Measurements from ENCODE around the gene UAP1L1. TPM values are rescaled to one million over a fixed set of nuclear protein-coding genes. Genes with fewer than 3 reads are reported as not detected.

Gene UAP1L1
- total RNA-seq, 1 donor from 2014 or later: 2.9 TPM

DNA sequence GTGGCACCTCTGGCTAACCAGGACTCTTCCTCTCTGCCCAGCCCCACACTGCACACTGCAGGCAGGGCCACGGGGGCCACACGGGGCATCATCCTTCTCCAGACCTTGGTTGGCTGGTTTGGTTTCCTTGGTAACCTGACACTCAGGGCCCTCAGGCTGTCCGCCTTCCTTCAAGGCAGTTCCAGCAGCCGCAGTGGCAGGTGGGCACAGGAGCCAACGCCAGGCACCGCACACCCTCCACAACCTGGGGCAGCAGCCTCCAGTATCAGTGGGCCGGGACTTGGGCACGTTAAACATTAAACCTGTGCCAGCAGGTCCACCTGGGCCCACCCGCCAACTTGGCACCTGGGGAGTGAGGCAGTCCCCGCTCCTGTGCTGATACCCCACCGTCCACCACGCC, 33.3 kb upstream of the UAP1L1 start:
- DNase-seq (ENCODE audit: low read depth, low spot score): no peak
- peaks cover 4% of the 10 kb centered on the region for H3K4me1 Mint-ChIP-seq
- H3K27ac Mint-ChIP-seq (ENCODE audit: unreplicated experiment): no peak overlapping the region
- H3K4me3 Mint-ChIP-seq: no peak overlapping the region
- peaks cover 33% of the 10 kb centered on the region for H3K27me3 Mint-ChIP-seq (ENCODE audit: low read depth)
- H3K9me3 Mint-ChIP-seq: no peaks in the 10 kb centered on the region
- H3K36me3 Mint-ChIP-seq (ENCODE audit: low read depth): no peaks in the 10 kb centered on the region
- TF ChIP-seq, protein P1, sequence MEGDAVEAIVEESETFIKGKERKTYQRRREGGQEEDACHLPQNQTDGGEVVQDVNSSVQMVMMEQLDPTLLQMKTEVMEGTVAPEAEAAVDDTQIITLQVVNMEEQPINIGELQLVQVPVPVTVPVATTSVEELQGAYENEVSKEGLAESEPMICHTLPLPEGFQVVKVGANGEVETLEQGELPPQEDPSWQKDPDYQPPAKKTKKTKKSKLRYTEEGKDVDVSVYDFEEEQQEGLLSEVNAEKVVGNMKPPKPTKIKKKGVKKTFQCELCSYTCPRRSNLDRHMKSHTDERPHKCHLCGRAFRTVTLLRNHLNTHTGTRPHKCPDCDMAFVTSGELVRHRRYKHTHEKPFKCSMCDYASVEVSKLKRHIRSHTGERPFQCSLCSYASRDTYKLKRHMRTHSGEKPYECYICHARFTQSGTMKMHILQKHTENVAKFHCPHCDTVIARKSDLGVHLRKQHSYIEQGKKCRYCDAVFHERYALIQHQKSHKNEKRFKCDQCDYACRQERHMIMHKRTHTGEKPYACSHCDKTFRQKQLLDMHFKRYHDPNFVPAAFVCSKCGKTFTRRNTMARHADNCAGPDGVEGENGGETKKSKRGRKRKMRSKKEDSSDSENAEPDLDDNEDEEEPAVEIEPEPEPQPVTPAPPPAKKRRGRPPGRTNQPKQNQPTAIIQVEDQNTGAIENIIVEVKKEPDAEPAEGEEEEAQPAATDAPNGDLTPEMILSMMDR (conservative IDR thresholded peaks at IDR 0.05): no peak

GRCh38 chr9:137044502-137045177, 32.7 kb upstream of the UAP1L1 start:
- Mint-ChIP-seq H3K36me3 (ENCODE audit: low read depth) (no peaks in the 10 kb centered on the region), H3K4me3 (peak overlapping the region; percentile 70), H3K4me1 (peaks cover 4% of the 10 kb centered on the region), H3K27ac (ENCODE audit: unreplicated experiment) (no peak overlapping the region), H3K9me3 (no peaks in the 10 kb centered on the region), H3K27me3 (ENCODE audit: low read depth) (peaks cover 39% of the 10 kb centered on the region)
- TF ChIP-seq, protein P1 (conservative IDR thresholded peaks at IDR 0.05): no peak
- no peak for DNase-seq (ENCODE audit: low read depth, low spot score)

- Mint-ChIP-seq H3K4me3 (peak overlapping the region; percentile 86), H3K36me3 (ENCODE audit: low read depth) (no peaks in the 10 kb centered on the region), H3K27ac (ENCODE audit: unreplicated experiment) (no peak overlapping the region), H3K9me3 (no peaks in the 10 kb centered on the region), H3K4me1 (peaks cover 4% of the 10 kb centered on the region), H3K27me3 (ENCODE audit: low read depth) (peaks cover 47% of the 10 kb centered on the region)
- no peak for DNase-seq (ENCODE audit: low read depth, low spot score)
- TF ChIP-seq, protein P1 (conservative IDR thresholded peaks at IDR 0.05): no peak
Measured at GRCh38 chr9:137045294-137046087, 31.8 kb upstream of the UAP1L1 start.

GRCh38 chr9:137046088-137046787, 31.1 kb upstream of the UAP1L1 start, which contains the start of gene NPDC1:
Gene NPDC1, minus strand, starts transcription at chr9:137046177. Its CDS starts 188 bp downstream, at chr9:137045989.
- no peaks in the 10 kb centered on the region for H3K36me3 Mint-ChIP-seq (ENCODE audit: low read depth)
- peak; percentile 90 for DNase-seq (ENCODE audit: low read depth, low spot score)
- TF ChIP-seq, protein P1 (conservative IDR thresholded peaks at IDR 0.05): peak; percentile 88
- peaks cover 4% of the 10 kb centered on the region for H3K4me1 Mint-ChIP-seq
- H3K4me3 Mint-ChIP-seq: peak within 1 kb of the TSS; percentile 86
- H3K27me3 Mint-ChIP-seq (ENCODE audit: low read depth): peaks cover 53% of the 10 kb centered on the region
- no peaks in the 10 kb centered on the region for H3K9me3 Mint-ChIP-seq
- H3K27ac Mint-ChIP-seq (ENCODE audit: unreplicated experiment): no peak within 1 kb of the TSS

DNA sequence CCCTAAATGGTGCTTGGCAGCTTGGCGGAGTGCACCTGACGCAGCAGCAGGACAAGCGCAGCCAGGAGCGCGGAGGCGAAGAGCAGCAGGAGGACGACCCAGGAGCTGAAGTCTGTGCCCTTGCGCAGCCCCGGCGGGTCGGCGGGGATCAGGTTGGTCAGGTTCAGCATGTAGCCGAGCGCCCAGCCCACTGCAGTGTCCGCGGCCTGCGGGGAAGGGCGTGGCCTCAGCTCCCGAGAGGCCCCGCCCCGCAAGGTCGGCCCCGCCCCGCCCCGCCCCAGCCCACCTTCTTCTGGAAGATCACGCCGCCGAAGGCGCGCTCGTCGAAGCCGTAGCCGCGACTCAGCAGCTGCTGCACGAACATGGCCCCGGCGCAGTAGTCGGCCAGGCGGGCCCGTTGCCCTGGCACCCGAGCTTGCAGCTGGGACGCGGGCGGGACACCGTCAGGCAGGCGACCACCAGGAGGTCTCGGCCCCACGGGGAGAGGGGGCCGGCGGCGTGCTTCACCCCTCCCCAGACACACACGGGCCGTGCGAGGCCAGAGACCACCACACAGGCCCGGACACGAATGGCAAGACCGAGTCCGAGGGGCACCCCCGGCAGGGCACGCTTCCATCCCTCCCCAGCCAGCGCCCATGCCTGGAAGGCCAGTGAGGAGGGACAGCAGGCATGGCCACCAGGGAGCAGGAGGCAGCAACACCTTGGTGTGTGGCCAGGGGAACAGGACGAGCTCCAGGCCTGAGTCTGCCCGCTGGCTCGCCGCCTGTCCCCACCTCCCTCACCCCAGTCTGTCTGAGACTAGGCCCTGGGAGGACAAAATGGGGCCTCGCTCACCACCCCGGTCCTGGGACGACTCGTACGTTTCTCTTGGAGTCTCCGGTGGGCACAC, 28.4 kb upstream of the UAP1L1 start:
- no peak overlapping the region for H3K27ac Mint-ChIP-seq (ENCODE audit: unreplicated experiment)
- H3K27me3 Mint-ChIP-seq (ENCODE audit: low read depth): peaks cover 71% of the 10 kb centered on the region
- H3K4me3 Mint-ChIP-seq: no peak overlapping the region
- TF ChIP-seq, protein P1 (conservative IDR thresholded peaks at IDR 0.05): no peak
- no peaks in the 10 kb centered on the region for H3K36me3 Mint-ChIP-seq (ENCODE audit: low read depth)
- peaks cover 4% of the 10 kb centered on the region for H3K4me1 Mint-ChIP-seq
- no peaks in the 10 kb centered on the region for H3K9me3 Mint-ChIP-seq
- no peak for DNase-seq (ENCODE audit: low read depth, low spot score)
